ENCODE measurements around the gene GPI. TPM values are rescaled to one million over a fixed set of nuclear protein-coding genes. Genes with fewer than 3 reads are reported as not detected.

GPI gene
- total and polyA plus RNA-seq, 9 of the 15 experiments (the other 6 are each of a cell fraction or from before 2014, with no cell fraction given), result 88.3 to 358 (median 122) TPM

DNA sequence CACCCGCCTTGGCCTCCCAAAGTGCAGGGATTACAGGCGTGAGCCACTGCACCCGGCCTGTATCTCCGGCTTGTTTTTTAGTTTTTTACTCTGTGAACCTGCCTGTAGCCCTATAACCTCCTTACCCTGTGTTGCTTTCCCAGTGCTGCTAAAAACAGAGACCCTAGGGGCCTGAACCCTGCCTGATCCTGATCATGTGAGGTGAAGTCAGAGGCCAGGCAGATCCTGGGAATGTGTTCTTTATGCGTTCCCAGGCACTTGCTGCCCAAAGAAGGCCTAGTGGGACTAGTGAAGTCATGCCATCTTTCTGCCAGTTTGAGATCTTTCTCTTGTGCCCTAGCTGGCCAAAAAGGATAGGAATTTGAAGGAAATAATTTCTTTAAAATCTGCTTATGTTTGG, 67.8 kb downstream of the GPI start:
- TF ChIP-seq DPF2 (IDR thresholded peaks at IDR 0.05), result no peak
- TF ChIP-seq ZC3H8 (IDR thresholded peaks at IDR 0.05), result no peak
- no peak for TF ChIP-seq CREM (IDR thresholded peaks at IDR 0.05; ENCODE audit: low read depth)
- no peak for TF ChIP-seq ZNF507 (tag; conservative IDR thresholded peaks at IDR 0.05)
- TF ChIP-seq SRSF9 (IDR thresholded peaks at IDR 0.05; ENCODE audit: borderline replicate concordance, low read depth, low read length), result no peak
- TF ChIP-seq, protein P1, sequence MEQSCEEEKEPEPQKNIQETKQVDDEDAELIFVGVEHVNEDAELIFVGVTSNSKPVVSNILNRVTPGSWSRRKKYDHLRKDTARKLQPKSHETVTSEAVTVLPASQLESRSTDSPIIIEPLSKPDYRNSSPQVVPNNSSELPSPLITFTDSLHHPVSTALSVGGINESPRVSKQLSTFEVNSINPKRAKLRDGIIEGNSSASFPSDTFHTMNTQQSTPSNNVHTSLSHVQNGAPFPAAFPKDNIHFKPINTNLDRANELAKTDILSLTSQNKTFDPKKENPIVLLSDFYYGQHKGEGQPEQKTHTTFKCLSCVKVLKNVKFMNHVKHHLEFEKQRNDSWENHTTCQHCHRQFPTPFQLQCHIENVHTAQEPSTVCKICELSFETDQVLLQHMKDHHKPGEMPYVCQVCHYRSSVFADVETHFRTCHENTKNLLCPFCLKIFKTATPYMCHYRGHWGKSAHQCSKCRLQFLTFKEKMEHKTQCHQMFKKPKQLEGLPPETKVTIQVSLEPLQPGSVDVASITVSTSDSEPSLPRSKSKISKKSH (CRISPR knock-in tag; IDR thresholded peaks at IDR 0.05), result no peak
- TF ChIP-seq, protein P2, sequence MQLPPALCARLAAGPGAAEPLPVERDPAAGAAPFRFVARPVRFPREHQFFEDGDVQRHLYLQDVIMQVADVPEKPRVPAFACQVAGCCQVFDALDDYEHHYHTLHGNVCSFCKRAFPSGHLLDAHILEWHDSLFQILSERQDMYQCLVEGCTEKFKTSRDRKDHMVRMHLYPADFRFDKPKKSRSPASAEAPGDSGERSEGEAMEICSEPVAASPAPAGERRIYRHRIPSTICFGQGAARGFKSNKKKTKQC (CRISPR knock-in tag; IDR thresholded peaks at IDR 0.05), result no peak
- TF ChIP-seq HMGN3 (IDR thresholded peaks at IDR 0.05; ENCODE audit: borderline replicate concordance, extremely low read depth, insufficient read length, low read depth, low read length), result no peak
- TF ChIP-seq TCFL5 (CRISPR knock-in tag; conservative IDR thresholded peaks at IDR 0.05), result no peak
- TF ChIP-seq MTA2 (IDR thresholded peaks at IDR 0.05; ENCODE audit: low read depth), result no peak
- TF ChIP-seq NFIC (IDR thresholded peaks at IDR 0.05), result no peak
- no peak for TF ChIP-seq BMI1 (IDR thresholded peaks at IDR 0.05; ENCODE audit: low read length)
- POLR2A ChIA-PET, result interaction anchor here (0.6 to 1.7 kb wide), 2 partner anchors 19 to 88 kb away, joined by 3 read pairs; no protein-coding TSS in a partner anchor
- Histone ChIP-seq H3K9me1 (ENCODE audit: control insufficient read depth, insufficient read depth, low read length) (no peaks in the 10 kb centered on the region), H3K36me3 (ENCODE audit: control insufficient read depth, insufficient read depth, low read length) (peaks cover 77% of the 10 kb centered on the region), H3K4me3 (no peak overlapping the region), H3K9me3 (replicated peaks; ENCODE audit: control insufficient read depth, insufficient read depth, low read depth, low read length) (no peaks in the 10 kb centered on the region), H3K9ac (ENCODE audit: insufficient read depth in 1 of 2, low read depth in 2 of 2, low read length in 2 of 2) (peak overlapping the region in 1 of 2 experiments; percentile 50; a peak in 1 of 4 replicates), H3K27me3 (ENCODE audit: control insufficient read depth in 2 of 2, insufficient read depth in 2 of 2, low read length in 2 of 2) (no peaks in the 10 kb centered on the region), H3K4me2 (ENCODE audit: insufficient read depth, low read length) (no peak overlapping the region), H4K20me1 (replicated peaks; ENCODE audit: control insufficient read depth, insufficient read depth, low read length) (peaks cover 33% of the 10 kb centered on the region), H2AFZ (ENCODE audit: low read depth, low read length) (no peak overlapping the region), H3K4me1 (replicated peaks in 1 of 2; ENCODE audit: control insufficient read depth in 2 of 2, insufficient read depth in 2 of 2, low read length in 2 of 2) (peaks cover 3 to 8% of the 10 kb centered on the region in 2 experiments; a peak in 4 of 5 replicates), H3K79me2 (ENCODE audit: control insufficient read depth, insufficient read depth, low read length) (peaks cover 91% of the 10 kb centered on the region), H3K27ac (ENCODE audit: extremely low read depth, low read depth, low read length) (peak overlapping the region; percentile 20; the same call in 1 of the 3 replicates)
- no peak for ATAC-seq
- in situ Hi-C loops (cut with MboI), result no loop called here
- DNase-seq (ENCODE audit: extremely low read depth in 1 of 4, low spot score in 3 of 4), result no peak
- intact Hi-C loops (cut with micrococcal nuclease), result no loop called here
- no peak for FAIRE-seq
- CTCF ChIA-PET (ENCODE audit: low intra/inter-chr PET ratio), result no interaction called here
- BruUV-seq (replicated peaks), result no TSS peak
- WGBS (ENCODE audit: insufficient coverage, low coverage, missing lambda C conversion rate), result 96% methylated on average over 4 of the region's 5 CpGs

All from K562 (cell line).